PFSK-1 (cell line): Measurements from ENCODE around the gene XPNPEP2.

Source experiments
- FOXP2 ChIP-seq: optimal IDR thresholded peaks from 2 replicates; pipeline ENCODE3; 2011; ENCODE audit warnings: borderline replicate concordance, control low read depth, inconsistent platforms; ENCODE audit not compliant: insufficient read depth; ENCODE audit errors: extremely low read length, extremely low read depth
- POLR2AphosphoS5 ChIP-seq: IDR thresholded peaks from 2 replicates; pipeline ENCODE4 v1.6.1; 2012; ENCODE audit warnings: low read depth, mild to moderate bottlenecking, control low read depth, low read length, moderate library complexity
- SIN3A ChIP-seq: IDR thresholded peaks from 2 replicates; pipeline ENCODE4 v1.6.1; 2012; ENCODE audit warnings: mild to moderate bottlenecking, low read length, moderate library complexity, borderline replicate concordance; ENCODE audit not compliant: insufficient read depth
- TAF1 ChIP-seq: IDR thresholded peaks from 2 replicates; pipeline ENCODE4 v1.6.1; 2012; ENCODE audit warnings: low read length, control low read depth, borderline replicate concordance; ENCODE audit not compliant: insufficient read depth
- TF ChIP-seq, protein P1 (sequence below), 2 experiments: IDR thresholded peaks; 2 replicates each; pipeline versions ENCODE4 v1.6.1 to v1.8.0; 2011 to 2012; ENCODE audit warnings: low read depth in 2 of 2, low read length in 2 of 2, control low read depth in 1 of 2, inconsistent platforms in 1 of 2, mild to moderate bottlenecking in 1 of 2, moderate library complexity in 1 of 2; ENCODE audit not compliant: insufficient read depth in 1 of 2

The XPNPEP2 gene

GRCh38 chrX:129800186-129800585, 61.4 kb downstream of the XPNPEP2 start:
- TF ChIP-seq FOXP2 (no peak), POLR2AphosphoS5 (no peak), SIN3A (no peak), TAF1 (no peak)
- TF ChIP-seq, protein P1, sequence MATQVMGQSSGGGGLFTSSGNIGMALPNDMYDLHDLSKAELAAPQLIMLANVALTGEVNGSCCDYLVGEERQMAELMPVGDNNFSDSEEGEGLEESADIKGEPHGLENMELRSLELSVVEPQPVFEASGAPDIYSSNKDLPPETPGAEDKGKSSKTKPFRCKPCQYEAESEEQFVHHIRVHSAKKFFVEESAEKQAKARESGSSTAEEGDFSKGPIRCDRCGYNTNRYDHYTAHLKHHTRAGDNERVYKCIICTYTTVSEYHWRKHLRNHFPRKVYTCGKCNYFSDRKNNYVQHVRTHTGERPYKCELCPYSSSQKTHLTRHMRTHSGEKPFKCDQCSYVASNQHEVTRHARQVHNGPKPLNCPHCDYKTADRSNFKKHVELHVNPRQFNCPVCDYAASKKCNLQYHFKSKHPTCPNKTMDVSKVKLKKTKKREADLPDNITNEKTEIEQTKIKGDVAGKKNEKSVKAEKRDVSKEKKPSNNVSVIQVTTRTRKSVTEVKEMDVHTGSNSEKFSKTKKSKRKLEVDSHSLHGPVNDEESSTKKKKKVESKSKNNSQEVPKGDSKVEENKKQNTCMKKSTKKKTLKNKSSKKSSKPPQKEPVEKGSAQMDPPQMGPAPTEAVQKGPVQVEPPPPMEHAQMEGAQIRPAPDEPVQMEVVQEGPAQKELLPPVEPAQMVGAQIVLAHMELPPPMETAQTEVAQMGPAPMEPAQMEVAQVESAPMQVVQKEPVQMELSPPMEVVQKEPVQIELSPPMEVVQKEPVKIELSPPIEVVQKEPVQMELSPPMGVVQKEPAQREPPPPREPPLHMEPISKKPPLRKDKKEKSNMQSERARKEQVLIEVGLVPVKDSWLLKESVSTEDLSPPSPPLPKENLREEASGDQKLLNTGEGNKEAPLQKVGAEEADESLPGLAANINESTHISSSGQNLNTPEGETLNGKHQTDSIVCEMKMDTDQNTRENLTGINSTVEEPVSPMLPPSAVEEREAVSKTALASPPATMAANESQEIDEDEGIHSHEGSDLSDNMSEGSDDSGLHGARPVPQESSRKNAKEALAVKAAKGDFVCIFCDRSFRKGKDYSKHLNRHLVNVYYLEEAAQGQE (IDR thresholded peaks at IDR 0.05; ENCODE audit: insufficient read depth in 1 of 2, low read depth in 2 of 2, low read length in 2 of 2), result no peak

GRCh38 chrX:129802863-129803262, 64.1 kb downstream of the XPNPEP2 start:
- TF ChIP-seq TAF1 (no peak), FOXP2 (no peak), SIN3A (no peak)

GRCh38 chrX:129804806-129805205, 66.0 kb downstream of the XPNPEP2 start:
- TF ChIP-seq TAF1 (no peak), POLR2AphosphoS5 (no peak), FOXP2 (no peak), SIN3A (no peak)
- TF ChIP-seq, protein P1 (IDR thresholded peaks at IDR 0.05; ENCODE audit: insufficient read depth in 1 of 2, low read depth in 2 of 2, low read length in 2 of 2), result no peak

DNA sequence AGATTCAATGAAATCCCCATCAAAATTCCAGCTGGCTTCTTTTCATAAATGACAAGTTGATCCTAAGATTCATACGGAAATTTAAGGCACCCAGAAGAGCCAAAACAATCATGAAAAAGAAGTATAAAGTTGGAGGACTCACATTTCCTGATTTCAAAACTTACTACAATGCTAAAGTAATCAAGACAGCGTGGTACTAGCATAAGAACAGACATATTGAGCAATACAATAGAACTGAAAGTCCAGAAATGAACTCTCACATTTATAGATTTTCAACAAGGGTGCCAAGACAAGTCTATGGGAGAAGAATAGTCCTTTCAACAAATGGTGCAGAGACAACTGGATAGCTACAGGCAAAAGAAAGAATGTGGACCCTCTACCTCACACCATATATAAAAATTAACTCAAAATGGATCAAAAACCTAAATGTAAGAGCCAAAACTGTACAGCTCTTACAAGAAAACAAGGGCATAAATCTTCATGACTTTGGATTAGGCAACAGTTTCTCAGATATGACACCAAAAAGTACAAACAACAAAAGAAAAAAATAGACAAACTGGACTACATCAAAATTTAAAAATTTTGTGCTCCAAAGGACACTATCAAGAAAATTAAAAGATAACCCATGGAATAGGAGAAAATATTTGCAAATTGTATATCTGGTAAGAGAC, 69.5 kb downstream of the XPNPEP2 start:
- TF ChIP-seq POLR2AphosphoS5, result no peak
- no peak for TF ChIP-seq TAF1
- TF ChIP-seq, protein P1 (IDR thresholded peaks at IDR 0.05; ENCODE audit: insufficient read depth in 1 of 2, low read depth in 2 of 2, low read length in 2 of 2), result no peak
- no peak for TF ChIP-seq FOXP2
- no peak for TF ChIP-seq SIN3A

- TF ChIP-seq POLR2AphosphoS5 (no peak), SIN3A (no peak)
Observed at GRCh38 chrX:129808829-129809796, 70.3 kb downstream of the XPNPEP2 start.
